Right ventricle myocardium superior (tissue), 1 donor: ENCODE data around the gene LIN28B. TPM values are rescaled to one million over a fixed set of nuclear protein-coding genes. Genes with fewer than 3 reads are reported as not detected.

ENCODE experiments used
- total RNA-seq: library from RNA; stranded (reverse); fragmentation: NEBNext Ultra II Directional; extraction: Animal tissue kit (Norgen Biotek cat#: 25700); gene quantifications from one replicate; pipeline ENCODE4 v1.2.1, GENCODE V29; 2021
- donor health status: DM: no; HTN: yes; CAD: no; lungs with severe emphysema.

The LIN28B gene
- total RNA-seq, 1 donor from 2014 or later: not detected

Other genes starting within 250 kb of the LIN28B start
- gene HACE1, start 97.2 kb upstream of the LIN28B start, total RNA-seq: 5.8 TPM
- gene POPDC3, start 222.9 kb downstream of the LIN28B start, total RNA-seq: 50.1 TPM